ENCODE results near the gene GIPC2.
"Not testable (repeated sequence)": the region's sequence is repeated elsewhere in the genome, so short reads cannot be mapped to it uniquely, and the experiment has no call there.

Gene GIPC2

GRCh38 chr1:78101051-78101450 lies 55.3 kb downstream of the GIPC2 start:
- DNase-seq = no peak

- no peak for DNase-seq
These were observed 55.7 kb downstream of the GIPC2 start for GRCh38 chr1:78101514-78101913.

GRCh38 chr1:78102082-78102481 lies 56.3 kb downstream of the GIPC2 start:
- no peak for DNase-seq

- DNase-seq = no peak
These were observed 57.1 kb downstream of the GIPC2 start for GRCh38 chr1:78102916-78103315.

GRCh38 chr1:78104322-78104721 lies 58.6 kb downstream of the GIPC2 start:
- DNase-seq = no peak

- not testable (repeated sequence) for DNase-seq
These were observed 63.9 kb downstream of the GIPC2 start for GRCh38 chr1:78109659-78110058.

- no peak for DNase-seq
These were observed 67.6 kb downstream of the GIPC2 start for GRCh38 chr1:78113156-78113916.

GRCh38 chr1:78114034-78114956 lies 68.5 kb downstream of the GIPC2 start:
- DNase-seq = peak; percentile 15

GRCh38 chr1:78120485-78120884 lies 74.7 kb downstream of the GIPC2 start:
- not testable (repeated sequence) for DNase-seq

- DNase-seq = no peak
These were observed 75.9 kb downstream of the GIPC2 start for GRCh38 chr1:78121710-78122109.

- no peak for DNase-seq
These were observed 76.6 kb downstream of the GIPC2 start for GRCh38 chr1:78122389-78122788.

- no peak for DNase-seq
These were observed 80.7 kb downstream of the GIPC2 start for GRCh38 chr1:78126506-78126905.

- DNase-seq = no peak
These were observed 86.6 kb downstream of the GIPC2 start for GRCh38 chr1:78132174-78132947.

GRCh38 chr1:78132948-78133322 lies 87.2 kb downstream of the GIPC2 start:
- DNase-seq = no peak

- no peak for DNase-seq
These were observed 90.9 kb downstream of the GIPC2 start for GRCh38 chr1:78136680-78137079.

GRCh38 chr1:78141531-78142231 lies 95.9 kb downstream of the GIPC2 start:
- DNase-seq = no peak

- no peak for DNase-seq
These were observed 97.0 kb downstream of the GIPC2 start for GRCh38 chr1:78142736-78143135.

- DNase-seq = no peak
These were observed 97.4 kb downstream of the GIPC2 start for GRCh38 chr1:78143152-78143551.

- no peak for DNase-seq
These were observed 97.9 kb downstream of the GIPC2 start for GRCh38 chr1:78143673-78144072.

GRCh38 chr1:78145105-78145580 lies 99.4 kb downstream of the GIPC2 start:
- DNase-seq = no peak

GRCh38 chr1:78146205-78146771 lies 100.5 kb downstream of the GIPC2 start:
- DNase-seq = no peak

- DNase-seq = no peak
These were observed 101.3 kb downstream of the GIPC2 start for GRCh38 chr1:78147031-78147430.

All from activated CD4-positive, alpha-beta T cell treated with anti-CD3 and anti-CD28 coated beads for 1 hour (primary cell).